ENCODE results near the gene LRRN4CL.
A peak's percentile ranks its signal among the peaks of the same experiment; 100 is the strongest.

The LRRN4CL gene

DNA sequence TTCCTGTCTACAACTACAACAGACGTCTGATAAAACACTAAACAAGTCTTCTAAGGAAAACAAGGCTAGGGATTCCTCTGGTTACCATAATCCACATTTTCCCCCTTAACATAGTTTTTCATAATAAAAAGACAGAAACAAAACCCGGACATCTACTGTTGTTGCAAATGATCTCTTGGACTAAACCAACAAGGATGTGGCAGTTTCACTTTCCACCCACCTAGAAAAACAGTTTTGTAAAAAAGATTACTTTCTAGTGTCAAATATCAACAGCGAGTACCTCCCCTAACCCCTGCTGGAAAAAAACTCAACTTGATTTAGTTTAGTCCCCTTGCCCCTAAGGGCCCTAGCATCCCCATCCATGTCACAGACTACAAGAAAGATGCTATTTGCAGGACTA, 23.5 kb upstream of the LRRN4CL start:
- Histone ChIP-seq H3K27me3 (no peaks in the 10 kb centered on the region), H3K4me1 (peaks cover 5% of the 10 kb centered on the region; the same call in 1 of the 2 replicates), H3K4me3 (ENCODE audit: low read depth, low read length) (no peak overlapping the region), H3K9me3 (no peaks in the 10 kb centered on the region), H3K36me3 (peaks cover 42% of the 10 kb centered on the region)
- TF ChIP-seq CTCF (IDR thresholded peaks at IDR 0.05; ENCODE audit: low read depth, low read length) = no peak
- no peak for DNase-seq

DNA sequence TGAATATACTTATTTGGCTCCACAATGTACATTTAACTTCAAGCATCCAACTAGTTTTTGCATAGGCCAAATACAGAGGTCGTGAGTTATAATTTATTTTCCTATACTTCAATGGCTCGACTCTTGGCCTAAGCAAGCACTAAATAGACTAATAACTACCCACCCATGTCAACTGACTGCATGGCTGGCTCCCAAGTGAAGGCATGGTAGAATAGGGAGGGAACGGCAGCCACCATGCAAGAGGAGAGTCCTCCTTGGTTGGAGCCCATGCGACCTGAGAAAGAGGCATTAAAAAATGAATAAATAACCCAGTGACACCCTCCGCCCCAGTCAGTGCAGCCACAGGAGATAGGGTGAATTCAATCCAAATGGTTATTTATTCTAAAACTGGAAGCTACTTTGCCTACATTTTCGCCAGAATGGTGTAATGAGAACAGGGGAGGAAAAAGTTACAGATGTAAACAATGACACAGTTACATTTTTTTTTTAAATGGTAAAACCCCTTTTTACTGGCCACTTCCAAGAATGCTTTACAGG, 23.0 kb upstream of the LRRN4CL start:
- Histone ChIP-seq H3K9me3 (no peaks in the 10 kb centered on the region), H3K36me3 (peaks cover 37% of the 10 kb centered on the region), H3K4me3 (ENCODE audit: low read depth, low read length) (no peak overlapping the region), H3K27me3 (no peaks in the 10 kb centered on the region), H3K4me1 (peaks cover 8% of the 10 kb centered on the region; the same call in 1 of the 2 replicates)
- no peak for TF ChIP-seq CTCF (IDR thresholded peaks at IDR 0.05; ENCODE audit: low read depth, low read length)
- no peak for DNase-seq

GRCh38 chr11:62710001-62710345, 20.6 kb upstream of the LRRN4CL start:
- H3K4me3 ChIP-seq (ENCODE audit: low read depth, low read length) = peak overlapping the region; percentile 66
- DNase-seq = no peak
- H3K27me3 ChIP-seq = no peaks in the 10 kb centered on the region
- TF ChIP-seq CTCF (IDR thresholded peaks at IDR 0.05; ENCODE audit: low read depth, low read length) = no peak
- peaks cover 8% of the 10 kb centered on the region for H3K4me1 ChIP-seq
- no peaks in the 10 kb centered on the region for H3K9me3 ChIP-seq
- peaks cover 18% of the 10 kb centered on the region for H3K36me3 ChIP-seq

GRCh38 chr11:62709247-62710000, 20.1 kb upstream of the LRRN4CL start:
- Histone ChIP-seq H3K4me3 (ENCODE audit: low read depth, low read length) (peak overlapping the region; percentile 66), H3K4me1 (peaks cover 8% of the 10 kb centered on the region), H3K36me3 (peaks cover 21% of the 10 kb centered on the region), H3K9me3 (no peaks in the 10 kb centered on the region), H3K27me3 (no peaks in the 10 kb centered on the region)
- no peak for TF ChIP-seq CTCF (IDR thresholded peaks at IDR 0.05; ENCODE audit: low read depth, low read length)
- DNase-seq = peak; percentile 91

DNA sequence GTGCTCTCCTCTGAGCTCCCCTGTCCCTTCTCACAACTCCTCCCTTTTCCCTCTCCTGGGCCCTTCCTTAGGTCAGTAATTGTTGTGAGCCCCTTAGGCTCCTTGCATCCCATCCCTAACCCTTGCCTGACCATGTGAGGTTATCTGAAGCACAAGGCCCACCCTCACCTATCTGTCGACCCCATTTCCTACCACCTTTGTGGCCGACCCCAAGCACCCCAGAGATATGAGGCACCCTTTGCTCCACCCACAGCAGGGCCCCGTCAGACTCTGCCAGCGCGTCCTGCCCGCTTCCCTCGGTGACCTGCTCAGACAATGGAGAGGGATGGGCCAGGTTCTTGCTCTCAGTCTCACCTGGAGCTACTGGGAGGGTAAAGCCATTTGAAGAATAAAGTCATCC, 19.5 kb upstream of the LRRN4CL start:
- TF ChIP-seq CTCF (IDR thresholded peaks at IDR 0.05; ENCODE audit: low read depth, low read length) = no peak
- no peak for DNase-seq
- peak overlapping the region; percentile 66 for H3K4me3 ChIP-seq (ENCODE audit: low read depth, low read length)

GRCh38 chr11:62708392-62708791, 19.1 kb upstream of the LRRN4CL start:
- peaks cover 18% of the 10 kb centered on the region for H3K36me3 ChIP-seq

More for the DNA sequence above, 19.5 kb upstream of the LRRN4CL start:
- Histone ChIP-seq H3K4me1 (peaks cover 8% of the 10 kb centered on the region), H3K9me3 (no peaks in the 10 kb centered on the region), H3K27me3 (no peaks in the 10 kb centered on the region), H3K36me3 (peaks cover 18% of the 10 kb centered on the region)

More at GRCh38 chr11:62708392-62708791, 19.1 kb upstream of the LRRN4CL start:
- H3K4me1 ChIP-seq = peaks cover 8% of the 10 kb centered on the region
- no peak for DNase-seq
- no peaks in the 10 kb centered on the region for H3K27me3 ChIP-seq
- no peaks in the 10 kb centered on the region for H3K9me3 ChIP-seq
- H3K4me3 ChIP-seq (ENCODE audit: low read depth, low read length) = peak overlapping the region; percentile 66
- no peak for TF ChIP-seq CTCF (IDR thresholded peaks at IDR 0.05; ENCODE audit: low read depth, low read length)
